ENCODE measurements around the gene ISOC1.
A peak's percentile ranks its signal among the peaks of the same experiment; 100 is the strongest.

ISOC1 gene

DNA sequence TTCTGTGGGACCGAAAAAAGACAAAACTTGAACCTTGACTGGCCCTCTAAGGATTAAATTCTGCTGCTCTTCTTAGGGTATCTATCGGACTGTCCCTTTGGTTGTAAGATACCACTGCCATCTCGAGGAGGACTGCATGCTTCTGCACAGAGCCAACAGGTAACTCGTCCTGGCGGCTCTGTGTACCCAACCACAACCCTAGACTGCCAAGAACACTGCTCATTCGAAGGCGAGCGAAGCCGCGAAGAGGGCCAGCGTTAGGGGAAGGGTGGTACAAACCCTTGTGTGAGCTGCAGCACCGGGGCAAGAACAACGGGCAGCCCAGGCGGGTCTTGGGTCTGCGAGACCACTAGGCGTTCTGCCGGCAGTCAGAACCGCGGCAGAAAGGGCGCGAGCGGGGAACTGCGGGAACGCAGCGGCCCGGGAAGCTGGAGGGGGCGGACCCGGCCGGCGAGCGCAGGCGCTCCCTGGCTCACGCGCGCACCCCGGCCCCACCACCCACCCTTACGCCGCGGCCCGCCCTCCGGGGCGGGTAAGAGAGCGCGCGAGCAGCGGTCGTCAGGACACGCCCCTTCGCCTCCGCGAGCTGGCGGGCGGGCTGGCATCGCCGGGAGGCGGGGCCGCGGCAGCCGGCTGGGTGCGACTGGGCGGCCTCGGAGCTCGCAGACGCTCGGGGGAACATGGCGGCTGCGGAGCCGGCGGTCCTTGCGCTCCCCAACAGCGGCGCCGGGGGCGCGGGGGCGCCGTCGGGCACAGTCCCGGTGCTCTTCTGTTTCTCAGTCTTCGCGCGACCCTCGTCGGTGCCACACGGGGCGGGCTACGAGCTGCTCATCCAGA, at the start of gene ISOC1:
ISOC1 (plus strand) TSS at position 663 of the 837 bp plus-strand sequence; CDS start at position 681, 18 bp downstream.
- TF ChIP-seq, protein P1, sequence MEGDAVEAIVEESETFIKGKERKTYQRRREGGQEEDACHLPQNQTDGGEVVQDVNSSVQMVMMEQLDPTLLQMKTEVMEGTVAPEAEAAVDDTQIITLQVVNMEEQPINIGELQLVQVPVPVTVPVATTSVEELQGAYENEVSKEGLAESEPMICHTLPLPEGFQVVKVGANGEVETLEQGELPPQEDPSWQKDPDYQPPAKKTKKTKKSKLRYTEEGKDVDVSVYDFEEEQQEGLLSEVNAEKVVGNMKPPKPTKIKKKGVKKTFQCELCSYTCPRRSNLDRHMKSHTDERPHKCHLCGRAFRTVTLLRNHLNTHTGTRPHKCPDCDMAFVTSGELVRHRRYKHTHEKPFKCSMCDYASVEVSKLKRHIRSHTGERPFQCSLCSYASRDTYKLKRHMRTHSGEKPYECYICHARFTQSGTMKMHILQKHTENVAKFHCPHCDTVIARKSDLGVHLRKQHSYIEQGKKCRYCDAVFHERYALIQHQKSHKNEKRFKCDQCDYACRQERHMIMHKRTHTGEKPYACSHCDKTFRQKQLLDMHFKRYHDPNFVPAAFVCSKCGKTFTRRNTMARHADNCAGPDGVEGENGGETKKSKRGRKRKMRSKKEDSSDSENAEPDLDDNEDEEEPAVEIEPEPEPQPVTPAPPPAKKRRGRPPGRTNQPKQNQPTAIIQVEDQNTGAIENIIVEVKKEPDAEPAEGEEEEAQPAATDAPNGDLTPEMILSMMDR (IDR thresholded peaks at IDR 0.05) = peak; percentile 31; the same call in 1 of the 2 replicates

DNA sequence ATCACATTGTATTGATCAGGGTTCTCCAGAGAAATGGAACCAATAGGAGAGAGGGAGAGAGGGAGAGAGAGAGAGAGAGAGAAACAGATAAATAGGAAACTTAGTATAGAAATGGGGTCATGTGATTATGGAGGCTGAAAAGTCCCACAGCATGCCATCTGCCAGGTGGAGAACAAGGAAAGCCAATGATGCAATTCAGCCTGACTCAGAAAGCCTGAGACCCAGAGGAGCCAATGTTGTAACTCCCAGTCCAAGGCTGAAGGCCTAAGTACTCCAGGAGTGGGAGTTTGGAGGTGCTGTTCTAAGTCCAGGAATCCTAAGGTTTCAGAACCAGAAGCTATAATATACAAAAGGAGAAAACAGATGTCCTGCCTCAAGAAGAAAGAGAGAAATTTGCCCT, 48.4 kb upstream of the ISOC1 start:
- TF ChIP-seq, protein P1 (IDR thresholded peaks at IDR 0.05) = no peak

DNA sequence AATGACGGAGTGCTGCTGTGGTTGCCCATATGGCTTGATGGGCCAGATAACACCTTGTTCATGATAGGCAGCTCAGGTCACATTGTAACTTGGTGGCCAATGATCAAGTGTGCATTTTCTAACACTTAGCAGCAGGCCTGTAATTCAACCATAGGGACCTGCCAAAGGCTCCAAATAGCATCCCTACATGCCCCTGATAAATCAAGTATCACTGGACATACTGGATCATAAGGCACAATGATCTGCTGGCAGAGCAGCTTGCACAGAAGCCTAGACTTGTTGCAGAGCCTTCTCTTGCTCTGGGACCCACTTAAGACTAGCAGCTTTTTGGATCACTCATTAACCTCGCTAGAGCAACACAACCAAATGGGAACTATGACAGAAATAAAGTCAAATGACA, 46.0 kb upstream of the ISOC1 start:
- TF ChIP-seq, protein P1 (IDR thresholded peaks at IDR 0.05) = no peak

DNA sequence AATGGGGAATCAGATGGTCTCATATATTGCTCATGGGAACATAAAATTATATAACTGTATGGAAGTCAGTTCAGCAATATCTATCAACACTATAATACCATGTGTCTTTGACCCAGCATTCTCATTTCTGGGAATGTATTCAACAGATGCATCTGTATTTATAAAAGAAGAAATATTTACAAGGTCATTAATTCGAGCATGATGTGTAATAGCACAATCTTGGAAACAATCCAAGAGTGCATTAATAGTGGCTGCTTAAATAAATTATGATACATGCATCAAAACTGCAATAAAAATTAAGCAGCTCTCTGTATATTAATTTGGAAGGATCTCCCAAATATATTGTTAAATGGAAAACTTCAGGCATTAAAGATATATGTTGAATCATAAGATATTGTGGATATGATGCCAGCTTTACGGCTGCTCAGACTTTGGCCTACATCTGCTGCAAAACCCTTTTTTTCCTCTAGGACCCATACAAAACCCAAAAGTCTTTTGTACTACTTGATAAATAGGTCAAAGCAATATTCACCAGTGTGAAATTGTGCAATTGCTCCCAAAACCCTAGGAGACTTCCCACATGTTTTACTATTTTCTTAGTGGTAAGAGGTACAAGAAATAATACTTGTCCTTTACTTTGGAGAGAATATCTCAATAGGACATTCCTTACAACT, 45.3 kb upstream of the ISOC1 start:
- TF ChIP-seq, protein P1 (IDR thresholded peaks at IDR 0.05) = no peak

DNA sequence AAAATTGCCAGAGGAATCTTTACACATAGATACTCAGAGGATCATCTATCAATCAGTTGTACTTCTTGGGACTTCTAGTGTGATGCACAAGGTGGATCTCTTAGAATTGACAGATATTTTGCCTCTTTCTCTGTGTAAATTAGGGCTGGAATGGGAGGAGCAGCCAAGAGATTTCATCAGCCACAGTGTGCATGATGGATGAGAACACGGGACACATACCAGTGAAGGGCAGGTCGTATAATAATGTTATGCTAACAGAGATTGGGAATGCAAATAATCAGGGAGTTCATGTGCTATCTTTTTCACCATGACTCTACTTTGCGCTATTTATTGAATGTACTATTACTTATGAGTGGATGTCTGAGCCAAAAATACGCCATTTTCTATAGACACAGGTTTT, 43.3 kb upstream of the ISOC1 start:
- TF ChIP-seq, protein P1 (IDR thresholded peaks at IDR 0.05) = no peak

DNA sequence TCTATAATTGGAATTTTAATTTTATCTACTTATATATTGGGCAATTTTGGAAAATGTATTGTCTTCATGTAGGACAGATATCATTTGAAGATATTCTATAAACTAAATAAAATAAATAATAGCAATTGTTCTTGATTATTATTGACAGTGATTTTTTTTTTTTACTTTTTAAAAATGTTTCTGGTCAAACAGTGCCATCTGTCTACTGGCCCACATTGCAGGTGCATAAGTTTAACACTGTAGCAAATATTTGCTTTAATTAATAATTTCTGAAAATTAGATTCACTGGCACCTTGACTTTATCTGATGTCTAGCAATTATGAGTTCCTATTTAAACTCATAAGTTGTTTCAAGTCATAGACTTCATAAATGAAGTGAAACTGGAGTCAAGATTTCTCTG, 41.1 kb upstream of the ISOC1 start:
- TF ChIP-seq, protein P1 (IDR thresholded peaks at IDR 0.05) = peak; percentile 54

DNA sequence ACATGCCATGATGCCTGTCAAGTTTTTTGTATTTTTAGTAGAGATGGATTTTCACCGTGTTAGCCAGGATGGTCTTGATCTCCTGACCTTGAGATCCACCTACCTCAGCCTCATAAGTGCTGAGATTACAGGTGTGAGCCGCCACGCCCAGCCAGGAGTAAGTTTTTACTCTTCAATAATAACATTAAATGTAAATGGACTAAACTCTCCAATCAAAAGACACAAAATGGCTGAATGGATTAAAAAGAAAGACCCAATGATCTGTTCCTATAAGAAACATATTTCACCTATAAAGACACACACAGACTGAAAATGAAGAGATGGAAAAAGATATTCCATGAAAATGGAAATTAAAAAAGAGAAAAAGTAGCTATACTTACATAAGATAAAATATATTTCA, 37.2 kb upstream of the ISOC1 start:
- TF ChIP-seq, protein P1 (IDR thresholded peaks at IDR 0.05) = no peak

Data from LNCAP (cell line).